ENCODE results near the gene OR56A1.
"Not testable (repeated sequence)": the region's sequence is repeated elsewhere in the genome, so short reads cannot be mapped to it uniquely, and the experiment has no call there.

OR56A1 gene

GRCh38 chr11:6030708-6031405 lies at the start of gene OR56A1:
Gene OR56A1, minus strand, starts transcription at chr11:6030758. Its CDS starts 3,066 bp downstream, at chr11:6027692.
- DNase-seq (ENCODE audit: low read depth in 2 of 2), result no peak

- DNase-seq (ENCODE audit: low read depth in 2 of 2), result no peak
Measured at GRCh38 chr11:6079463-6079862, 48.9 kb upstream of the OR56A1 start.

GRCh38 chr11:6077723-6078122 lies 47.2 kb upstream of the OR56A1 start:
- DNase-seq (ENCODE audit: low read depth in 2 of 2), result no peak

DNA sequence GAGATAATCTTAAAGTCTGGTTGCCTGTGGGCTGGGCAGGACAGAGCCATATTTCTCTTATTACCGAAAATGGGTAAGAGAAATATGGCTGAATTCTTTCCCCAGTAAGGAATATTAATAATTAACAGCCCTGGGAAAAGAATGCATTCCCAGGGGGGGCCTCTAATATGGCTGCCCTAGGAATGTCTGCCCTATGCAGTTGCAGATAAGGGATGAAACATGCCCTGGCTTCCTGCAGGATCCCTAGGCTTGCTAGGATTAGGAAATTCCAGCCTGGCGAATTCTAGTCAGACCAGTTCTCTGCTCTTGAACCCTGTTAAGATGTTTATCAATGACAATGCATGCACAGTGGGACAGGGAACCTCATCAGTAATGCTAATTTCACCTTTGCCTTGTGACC lies 45.9 kb upstream of the OR56A1 start:
- DNase-seq (ENCODE audit: low read depth in 2 of 2), result not testable (repeated sequence)

DNA sequence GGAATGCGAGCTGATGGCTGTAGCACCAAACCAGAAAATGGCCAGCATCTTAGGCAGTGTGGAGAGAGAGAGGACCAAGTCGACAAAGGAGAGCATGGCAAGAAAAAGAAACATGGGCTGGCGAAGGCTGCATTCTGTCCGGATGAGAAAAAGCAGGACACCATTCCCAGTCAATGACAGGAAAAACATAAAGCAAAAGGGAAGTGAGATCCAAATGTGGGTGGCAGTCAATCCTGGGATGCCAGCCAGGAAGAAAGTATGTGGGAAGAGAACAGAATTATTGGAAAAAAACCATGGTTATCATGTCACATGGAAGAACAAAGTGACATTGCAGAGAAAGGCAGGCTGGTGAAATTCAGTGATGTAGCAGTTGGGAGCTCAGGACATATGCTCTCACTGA lies 36.9 kb upstream of the OR56A1 start:
- no peak for DNase-seq (ENCODE audit: low read depth in 2 of 2)

- no peak for DNase-seq (ENCODE audit: low read depth in 2 of 2)
Measured at GRCh38 chr11:6062691-6063358, 32.3 kb upstream of the OR56A1 start.

- DNase-seq (ENCODE audit: low read depth in 2 of 2), result no peak
Measured at GRCh38 chr11:6061475-6061874, 30.9 kb upstream of the OR56A1 start.

DNA sequence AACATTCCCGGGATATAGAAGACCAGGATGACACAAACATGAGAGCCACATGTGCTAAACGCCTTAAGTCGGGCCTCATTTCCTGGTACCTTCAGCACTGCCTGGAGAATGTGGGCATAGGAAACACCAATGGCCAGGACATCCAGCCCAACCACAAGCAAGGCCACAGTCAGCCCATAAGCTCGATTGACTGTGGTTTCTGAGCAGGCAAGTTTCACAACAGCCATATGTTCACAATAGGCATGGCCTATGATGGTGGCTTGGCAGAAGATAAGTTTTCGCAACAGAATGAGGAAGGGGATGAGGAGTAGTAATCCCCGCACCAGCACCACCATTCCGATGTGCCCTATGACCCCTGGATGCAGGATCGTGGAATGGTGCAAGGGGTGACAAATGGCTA lies 26.9 kb upstream of the OR56A1 start:
- DNase-seq (ENCODE audit: low read depth in 2 of 2), result no peak

DNA sequence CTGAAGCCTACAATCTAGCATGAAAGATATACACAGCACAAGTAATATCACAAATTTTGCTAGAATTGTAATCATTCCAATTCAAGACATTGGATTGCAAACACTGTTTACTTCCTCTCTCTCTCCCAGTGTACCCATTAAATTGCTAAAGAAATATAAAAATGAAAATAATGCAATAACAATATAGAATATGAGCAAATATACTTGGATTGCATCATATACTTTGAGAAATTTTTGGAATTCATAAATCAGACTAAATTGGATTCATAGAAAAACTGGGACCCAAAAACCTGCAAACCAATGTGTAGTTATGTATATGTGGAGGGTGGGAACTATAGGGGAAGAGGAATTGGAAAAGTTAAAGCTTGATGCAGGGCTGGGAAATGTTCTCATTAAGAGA lies 25.0 kb upstream of the OR56A1 start:
- no peak for DNase-seq (ENCODE audit: low read depth in 2 of 2)

GRCh38 chr11:6052374-6052773 lies 21.8 kb upstream of the OR56A1 start:
- DNase-seq (ENCODE audit: low read depth in 2 of 2), result no peak

DNA sequence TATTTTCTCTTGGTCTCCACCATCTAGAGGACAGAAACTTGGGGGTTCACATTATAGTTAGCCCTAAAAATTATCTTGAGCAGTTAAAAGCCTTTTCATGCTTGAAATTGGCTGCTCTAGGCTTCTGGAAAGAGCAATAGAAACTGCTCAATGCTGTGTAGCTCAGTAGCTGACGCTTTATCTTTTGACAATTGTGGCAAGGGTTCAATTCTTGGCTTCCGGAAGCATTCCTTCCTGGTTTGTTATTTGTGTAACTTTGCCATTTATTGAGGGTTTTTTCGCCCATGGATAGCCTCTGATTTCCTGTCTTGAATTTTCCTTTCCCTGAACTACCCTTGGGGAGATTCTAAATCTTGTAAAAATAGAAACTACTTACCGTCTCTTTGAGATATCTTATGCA lies 10.3 kb upstream of the OR56A1 start:
- DNase-seq (ENCODE audit: low read depth in 2 of 2), result no peak

- DNase-seq (ENCODE audit: low read depth in 2 of 2), result no peak
Measured at GRCh38 chr11:6027501-6027900, 3.1 kb downstream of the OR56A1 start.

DNA sequence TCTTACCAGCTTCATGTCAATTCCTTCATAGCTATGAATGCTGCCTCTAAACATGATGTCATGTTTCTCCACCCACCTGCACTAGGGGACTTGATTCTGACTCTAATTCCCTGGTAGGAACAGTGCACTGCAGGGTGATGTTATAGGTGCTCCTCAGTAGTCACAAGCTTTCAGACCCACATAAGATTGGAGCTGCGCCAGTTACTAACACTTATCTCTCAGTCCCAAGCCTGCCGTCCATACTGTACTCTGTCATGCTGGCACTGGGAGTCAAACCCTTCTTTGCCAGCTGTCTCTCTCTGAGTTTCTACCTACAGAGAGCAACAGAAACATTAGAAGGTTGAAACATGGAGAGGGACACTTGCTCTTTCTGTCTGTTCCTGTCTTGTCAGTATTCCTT lies 5.5 kb downstream of the OR56A1 start:
- DNase-seq (ENCODE audit: low read depth in 2 of 2), result no peak

GRCh38 chr11:6022956-6023355 lies 7.6 kb downstream of the OR56A1 start:
- DNase-seq (ENCODE audit: low read depth in 2 of 2), result no peak

DNA sequence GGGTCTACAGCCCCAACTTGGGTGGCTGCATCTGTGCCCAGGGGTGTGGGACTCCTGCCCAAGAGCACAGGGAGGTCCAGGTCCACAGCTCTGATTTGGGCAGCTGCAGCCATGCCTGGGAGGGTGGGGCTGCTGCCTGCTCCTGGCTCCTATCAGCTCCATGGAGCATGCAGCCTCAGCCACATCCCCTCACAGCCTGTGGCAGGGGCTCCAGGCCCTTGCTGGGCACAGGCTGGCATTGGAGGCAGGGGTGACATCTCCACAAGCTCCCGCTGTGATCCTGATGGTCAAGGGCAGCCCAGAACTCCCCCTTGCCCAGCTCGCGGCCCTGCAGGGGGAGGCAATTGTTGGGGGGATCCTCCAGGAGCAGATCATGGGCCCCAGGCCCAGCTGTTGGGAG lies 17.5 kb downstream of the OR56A1 start:
- no peak for DNase-seq (ENCODE audit: low read depth in 2 of 2)

- DNase-seq (ENCODE audit: low read depth in 2 of 2), result no peak
Measured at GRCh38 chr11:6012035-6012668, 18.4 kb downstream of the OR56A1 start.

DNA sequence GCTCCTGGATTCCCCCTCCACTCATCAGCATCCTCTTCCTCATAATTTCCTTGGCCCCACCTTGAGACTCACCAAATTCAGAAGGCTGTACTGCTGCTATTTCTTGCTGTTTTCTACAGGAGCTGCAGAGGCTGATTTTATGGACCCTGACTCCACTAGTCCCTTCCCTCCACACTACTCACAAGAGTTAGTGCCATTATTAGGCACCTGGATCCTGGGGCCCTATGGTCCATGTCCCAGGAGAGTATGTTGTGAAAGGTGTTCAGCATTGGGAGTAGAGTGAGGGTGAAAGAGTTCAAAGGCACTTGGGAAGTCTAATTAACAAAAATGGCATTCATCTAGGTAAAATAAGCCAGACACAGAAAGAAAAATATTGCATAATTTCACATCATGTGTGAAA lies 23.7 kb downstream of the OR56A1 start, which contains the start of gene OR56A4:
Gene OR56A4 (minus strand): TSS at position 101 of the 400 bp plus-strand sequence. CDS start 3,954 bp downstream, outside the sequence.
- no peak for DNase-seq (ENCODE audit: low read depth in 2 of 2)

GRCh38 chr11:6006395-6006794 lies 24.2 kb downstream of the OR56A1 start:
- DNase-seq (ENCODE audit: low read depth in 2 of 2), result no peak

- DNase-seq (ENCODE audit: low read depth in 2 of 2), result no peak
Measured at GRCh38 chr11:6002202-6002699, 28.3 kb downstream of the OR56A1 start.

GRCh38 chr11:5994791-5995190 lies 35.8 kb downstream of the OR56A1 start:
- DNase-seq (ENCODE audit: low read depth in 2 of 2), result no peak

GRCh38 chr11:5992604-5993251 lies 37.8 kb downstream of the OR56A1 start:
- no peak for DNase-seq (ENCODE audit: low read depth in 2 of 2)

DNA sequence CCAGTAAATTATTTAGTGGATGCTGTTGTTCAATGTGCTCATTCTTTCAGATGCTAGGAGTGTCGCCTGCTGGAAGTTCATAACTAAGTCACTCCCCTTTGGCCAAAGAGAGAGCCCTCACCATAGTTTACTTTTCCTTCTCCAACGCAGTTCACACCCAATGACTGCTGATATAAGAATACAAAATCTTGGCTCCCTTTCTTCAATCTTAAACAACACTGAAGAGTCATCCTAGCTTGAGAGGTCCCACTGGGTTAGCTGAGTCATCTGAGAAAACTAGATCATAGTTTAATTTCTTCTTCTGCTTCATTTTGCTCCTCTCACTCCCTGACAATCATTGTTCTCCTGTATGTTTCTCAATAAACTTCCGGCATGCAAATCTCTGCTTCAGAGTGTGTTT lies 38.4 kb downstream of the OR56A1 start:
- DNase-seq (ENCODE audit: low read depth in 2 of 2), result no peak

Measured in stimulated activated CD4-positive, alpha-beta T cell treated with anti-CD3 and anti-CD28 coated beads, Interleukin-15, amount 100 ng/mL, for 48 hours (primary cell).